HG03439 (cell line): ENCODE data around the gene PES1.
"Not testable (repeated sequence)": the region's sequence is repeated elsewhere in the genome, so short reads cannot be mapped to it uniquely, and the experiment has no call there.

ENCODE experiments used
- ATAC-seq: cut with Tn5 transposase; IDR thresholded peaks from one replicate; pipeline ENCODE4 v1.9.1; 2021; ENCODE audit warnings: mild to moderate bottlenecking, moderate library complexity; ENCODE audit not compliant: unreplicated experiment

PES1 gene

DNA sequence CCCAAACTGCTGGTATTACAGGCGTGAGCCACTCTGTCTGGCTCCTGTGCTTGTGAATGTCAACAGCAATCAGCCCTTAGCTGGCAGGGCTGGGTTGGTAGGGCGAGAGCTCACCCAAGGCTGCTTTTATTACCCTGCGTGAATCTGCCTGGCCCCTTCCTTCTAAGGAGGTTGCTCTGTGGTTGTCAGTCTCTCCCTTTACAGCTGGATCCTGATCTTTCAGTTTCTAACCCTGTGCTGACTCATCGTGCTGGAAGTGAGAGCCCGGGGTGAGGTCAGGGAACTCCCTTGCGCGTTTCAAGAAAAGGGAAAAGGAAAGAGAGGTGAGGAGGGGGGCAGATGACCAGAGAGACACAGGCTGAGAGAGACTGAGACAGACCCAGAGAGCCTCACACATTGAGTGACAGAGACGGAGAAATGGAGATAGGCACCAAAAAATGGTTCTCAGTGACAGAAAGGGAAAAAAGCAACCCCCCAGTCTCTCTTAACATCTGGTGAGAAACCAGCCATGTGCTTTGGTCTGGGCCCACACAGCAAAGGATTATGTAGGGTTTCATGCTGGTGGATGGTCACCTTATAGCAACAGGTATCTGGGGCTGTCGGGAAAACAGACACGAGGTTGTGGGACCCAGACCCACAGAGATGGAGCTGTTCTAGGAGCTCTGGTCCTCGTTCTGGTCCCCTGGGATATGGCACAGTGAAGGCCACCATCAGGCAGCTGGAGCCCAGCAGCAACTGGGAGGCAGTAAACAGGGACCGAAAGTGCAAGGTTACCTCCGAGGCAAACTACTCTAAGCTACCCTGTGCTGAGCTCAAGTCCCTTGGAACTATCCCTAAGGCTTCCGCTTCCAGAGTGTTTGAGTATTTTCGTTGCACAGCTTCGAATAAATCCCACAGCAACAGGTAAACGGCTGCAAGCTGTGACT is 17.8 kb upstream of the PES1 start:
- peak; percentile 40 for ATAC-seq

DNA sequence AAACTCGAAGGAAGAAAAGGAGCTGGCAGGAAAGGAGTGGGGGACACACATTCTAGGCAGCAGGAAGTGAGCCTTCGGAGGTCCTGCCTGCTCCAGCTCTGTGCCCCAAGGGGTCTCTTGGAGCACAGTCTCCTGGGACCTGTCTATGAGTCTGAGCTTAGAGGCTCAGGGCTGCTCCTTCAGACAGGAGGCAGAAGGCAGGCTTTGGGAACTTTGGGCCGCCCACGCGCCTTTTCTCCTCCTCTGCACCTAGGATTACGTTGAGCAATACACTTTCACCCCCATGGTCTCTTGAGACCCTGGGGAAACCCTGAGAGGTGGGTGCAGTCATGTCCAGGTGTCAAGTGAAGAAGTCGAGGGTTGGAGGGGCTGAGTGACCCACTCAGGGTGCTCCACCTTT is 16.2 kb upstream of the PES1 start:
- ATAC-seq: no peak

DNA sequence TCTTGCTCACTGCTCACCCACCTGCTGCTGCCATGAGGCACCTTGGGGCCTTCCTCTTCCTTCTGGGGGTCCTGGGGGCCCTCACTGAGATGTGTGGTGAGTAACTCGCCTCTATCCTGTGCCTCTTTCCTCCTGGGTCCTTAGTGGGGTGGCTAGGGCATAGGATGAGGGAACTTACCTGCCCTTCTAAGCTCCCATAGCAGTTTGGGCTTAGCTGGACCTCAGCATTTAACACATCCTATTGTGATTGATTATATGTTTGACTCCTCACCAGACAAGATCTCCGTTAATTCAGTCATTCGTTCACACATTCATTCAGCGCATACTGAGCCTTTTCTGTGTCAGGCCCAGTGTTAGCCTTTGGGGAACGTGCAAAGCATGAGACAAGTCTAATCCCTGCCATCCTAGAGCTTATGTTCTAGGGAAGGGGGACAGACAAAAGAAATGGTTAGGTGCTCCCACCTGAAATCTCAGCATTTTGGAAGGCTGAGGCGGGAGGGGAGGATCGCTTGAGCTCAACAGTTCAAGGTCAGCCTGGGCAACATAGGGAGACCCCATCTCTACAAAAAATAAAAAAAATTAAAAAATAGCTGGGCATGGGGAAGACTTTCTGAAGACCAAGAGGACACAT is 15.7 kb upstream of the PES1 start:
- no peak for ATAC-seq

DNA sequence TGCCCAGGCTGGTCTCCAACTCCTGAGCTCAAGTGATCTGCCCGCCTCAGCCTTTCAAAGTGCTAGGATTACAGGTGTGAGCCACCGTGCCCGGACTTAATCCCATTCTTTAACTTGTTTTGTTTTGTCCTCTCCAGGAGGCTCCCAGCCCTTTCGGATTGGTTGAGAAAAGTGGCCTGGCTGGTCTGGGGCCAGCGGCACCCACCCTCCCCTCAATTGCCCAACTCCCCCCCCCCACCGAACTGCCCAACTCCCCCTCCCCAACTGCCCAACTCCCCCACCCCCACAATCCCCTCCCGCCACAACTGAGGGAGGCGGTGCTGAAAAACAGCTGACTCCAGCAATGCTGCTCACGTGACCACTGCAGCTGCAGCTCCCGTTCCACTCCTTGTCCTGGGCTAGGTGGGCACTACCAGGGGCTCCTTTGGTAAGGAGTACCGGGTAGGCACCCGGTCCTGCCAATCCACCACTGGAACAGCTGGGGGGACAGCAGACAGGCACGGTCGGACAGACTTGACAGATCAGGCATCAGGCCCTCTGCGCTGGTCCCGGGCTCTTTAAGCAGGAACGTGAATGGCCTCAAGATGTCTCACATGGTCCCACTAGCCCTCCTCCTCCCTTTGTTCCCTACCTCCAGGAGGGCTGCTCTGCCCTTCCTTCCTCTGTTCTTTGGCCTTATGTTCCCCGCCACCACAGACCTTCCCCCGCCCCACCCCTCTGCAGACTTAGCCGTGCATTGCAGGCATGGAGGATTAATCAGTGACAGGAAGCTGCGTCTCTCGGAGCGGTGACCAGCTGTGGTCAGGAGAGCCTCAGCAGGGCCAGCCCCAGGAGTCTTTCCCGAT is 15.0 kb upstream of the PES1 start, which contains the start of gene TCN2:
Gene TCN2 (plus strand): TSS at position 720 of the 845 bp plus-strand sequence. CDS start 158 bp downstream, outside the sequence.
- ATAC-seq: no peak

DNA sequence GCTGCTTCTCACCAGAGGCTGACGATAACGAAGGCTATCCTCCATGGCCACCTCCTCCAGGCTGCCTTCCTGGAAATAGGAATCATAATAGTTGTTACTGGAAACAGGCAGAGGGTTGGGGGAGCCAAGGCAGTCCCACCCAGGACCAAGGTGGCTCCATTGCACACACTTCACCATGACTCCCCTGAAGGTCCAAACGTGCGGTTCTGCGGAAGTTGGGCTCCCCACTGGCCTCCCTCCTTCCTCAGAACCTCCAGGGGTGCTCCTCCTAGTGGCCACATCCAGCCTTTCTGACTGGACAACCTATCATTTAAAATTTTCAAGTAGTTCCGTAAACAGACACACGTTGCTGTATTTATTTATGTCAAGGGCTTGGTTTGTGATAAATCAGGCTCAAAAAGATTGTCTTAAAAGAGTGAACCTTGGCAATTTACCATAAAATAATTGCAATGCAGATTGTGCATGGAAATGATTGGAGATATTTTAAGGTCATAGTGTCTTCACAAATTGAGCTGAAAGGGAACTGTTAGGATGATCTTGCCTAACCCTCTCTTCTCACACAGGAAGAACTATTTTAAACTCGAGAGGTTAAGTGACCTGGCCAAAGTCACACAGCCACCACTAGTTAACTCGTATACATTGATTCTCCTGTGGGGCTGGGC is 13.9 kb upstream of the PES1 start:
- ATAC-seq: no peak

DNA sequence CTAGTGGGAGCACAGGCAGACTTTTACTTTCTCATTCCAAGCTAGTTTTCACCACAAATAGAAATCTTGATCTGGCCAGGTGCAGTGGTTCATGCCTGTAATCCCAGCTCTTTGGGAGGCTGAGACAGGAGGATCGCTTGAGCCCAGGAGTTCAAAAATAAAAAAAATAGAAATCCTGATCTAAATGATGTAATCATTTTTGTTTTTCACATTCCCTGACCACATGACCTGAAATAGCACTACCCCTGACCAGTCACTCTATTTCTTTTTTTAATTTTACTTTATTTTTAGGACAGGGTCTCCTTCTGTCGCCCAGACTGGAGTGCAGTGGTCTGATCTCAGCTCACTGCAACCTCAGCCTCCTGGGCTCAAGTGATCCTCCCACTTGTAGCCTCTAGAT is 13.0 kb upstream of the PES1 start:
- no peak for ATAC-seq

DNA sequence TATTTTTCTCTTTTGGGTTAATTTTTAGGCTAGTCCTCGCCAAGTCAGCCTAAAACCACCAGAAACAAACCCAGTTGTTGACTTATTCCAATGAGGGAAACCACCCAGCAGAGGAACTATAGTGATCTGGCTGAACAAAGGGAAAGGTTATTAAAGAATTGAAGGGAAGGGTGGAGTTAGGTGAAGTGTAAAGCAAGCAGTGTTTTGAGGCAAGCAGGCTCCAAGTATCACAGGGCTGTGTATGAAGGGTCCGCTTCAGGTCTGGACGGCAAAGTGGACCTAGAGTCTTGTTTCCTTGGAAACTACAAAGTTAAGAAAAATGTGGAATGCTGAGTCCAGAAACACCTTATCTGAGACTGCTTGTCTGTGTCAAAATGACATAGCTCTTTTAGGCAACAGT is 12.1 kb upstream of the PES1 start:
- no peak for ATAC-seq

DNA sequence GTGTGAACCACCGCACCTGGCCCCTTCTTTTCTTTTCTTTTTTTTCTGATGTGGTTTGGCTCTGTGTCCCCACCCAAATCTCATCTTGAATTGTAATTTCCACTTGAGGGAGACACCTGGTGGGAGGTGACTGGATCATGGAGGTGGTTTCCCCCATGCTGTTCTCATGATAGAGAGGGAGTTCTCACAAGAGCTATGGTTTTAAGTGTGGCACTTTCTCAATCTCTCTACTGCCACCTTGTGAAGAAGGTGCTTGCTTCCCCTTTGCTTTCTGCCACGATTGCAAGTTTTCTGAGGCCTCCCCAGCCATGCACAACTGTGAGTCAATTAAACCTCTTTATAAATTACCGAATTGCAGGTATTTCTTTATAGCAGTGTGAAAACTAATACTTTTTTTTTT is 10.3 kb upstream of the PES1 start:
- ATAC-seq: no peak

DNA sequence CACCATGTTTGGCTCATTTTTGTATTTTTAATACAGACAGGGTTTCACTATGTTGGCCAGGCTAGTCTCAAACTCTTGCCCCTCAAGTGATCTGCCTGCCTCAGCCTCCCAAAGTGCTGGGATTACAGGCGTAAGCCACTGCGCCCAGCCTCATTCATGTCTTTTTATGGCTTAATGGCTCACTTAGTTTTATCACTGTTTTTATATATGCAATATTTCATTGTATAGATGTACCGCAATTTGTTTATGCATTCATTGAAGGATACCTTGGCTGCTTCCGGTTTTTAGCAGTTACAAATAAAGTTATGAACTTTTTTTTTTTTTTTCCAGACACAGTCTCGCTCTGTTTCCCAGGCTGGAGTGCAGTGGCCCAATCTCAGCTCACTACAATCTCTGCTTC is 9.8 kb upstream of the PES1 start:
- ATAC-seq: no peak

DNA sequence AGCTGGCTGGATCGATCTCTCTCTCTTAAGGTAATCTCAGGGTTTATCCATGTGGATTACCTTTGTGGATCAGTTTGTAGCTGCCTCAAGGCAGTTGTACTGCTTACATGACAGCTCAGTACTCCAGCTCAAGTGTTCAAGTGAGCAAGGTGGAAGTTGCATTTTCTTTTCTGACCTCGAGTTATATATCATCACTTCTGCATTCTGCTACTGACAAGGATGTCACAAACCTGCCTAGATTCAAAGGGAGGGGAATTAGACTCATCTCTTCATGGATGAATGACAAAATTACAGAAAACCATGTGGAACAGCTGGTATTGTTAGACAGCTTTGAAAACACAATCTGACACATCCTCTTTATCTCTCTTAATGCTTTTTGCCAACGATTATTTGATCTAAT is 9.2 kb upstream of the PES1 start:
- no peak for ATAC-seq

DNA sequence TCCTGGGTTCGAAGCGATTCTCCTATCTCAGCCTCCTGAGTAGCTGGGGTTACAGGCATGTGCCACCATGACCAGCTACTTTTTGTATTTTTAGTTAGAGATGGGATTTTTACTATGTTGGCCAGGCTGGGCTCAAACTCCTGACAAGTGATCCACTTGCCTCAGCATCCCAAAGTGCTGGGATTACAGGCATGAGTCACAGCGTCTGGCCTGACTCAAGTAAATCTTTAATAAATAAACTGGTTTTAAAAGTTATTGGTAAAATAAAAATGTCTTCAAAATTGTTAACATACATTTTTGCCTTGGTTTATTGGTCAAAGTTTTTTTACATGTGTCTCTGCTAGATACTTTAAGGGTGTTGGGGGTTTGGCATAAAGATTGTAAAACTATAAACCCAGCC is 7.3 kb upstream of the PES1 start:
- ATAC-seq: no peak

DNA sequence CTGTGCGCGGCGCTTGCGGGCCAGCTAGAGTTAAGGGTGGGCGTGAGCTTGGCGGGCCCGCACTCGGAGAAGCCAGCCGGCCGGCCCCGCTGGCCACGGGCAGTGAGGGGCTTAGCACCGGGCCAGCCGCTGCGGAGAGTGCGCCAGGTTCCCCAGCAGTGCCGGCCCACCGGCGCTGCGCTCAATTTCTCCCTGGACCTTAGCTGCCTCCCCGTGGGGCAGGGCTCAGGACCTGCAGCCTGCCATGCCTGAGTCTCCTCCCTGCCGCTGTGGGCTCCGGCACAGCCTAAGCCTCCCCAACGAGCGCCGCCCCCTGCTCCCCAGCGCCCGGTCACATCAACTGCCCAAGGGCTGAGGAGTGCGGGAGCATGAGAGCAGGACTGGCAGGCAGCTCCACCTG is 5.2 kb upstream of the PES1 start:
- no peak for ATAC-seq

DNA sequence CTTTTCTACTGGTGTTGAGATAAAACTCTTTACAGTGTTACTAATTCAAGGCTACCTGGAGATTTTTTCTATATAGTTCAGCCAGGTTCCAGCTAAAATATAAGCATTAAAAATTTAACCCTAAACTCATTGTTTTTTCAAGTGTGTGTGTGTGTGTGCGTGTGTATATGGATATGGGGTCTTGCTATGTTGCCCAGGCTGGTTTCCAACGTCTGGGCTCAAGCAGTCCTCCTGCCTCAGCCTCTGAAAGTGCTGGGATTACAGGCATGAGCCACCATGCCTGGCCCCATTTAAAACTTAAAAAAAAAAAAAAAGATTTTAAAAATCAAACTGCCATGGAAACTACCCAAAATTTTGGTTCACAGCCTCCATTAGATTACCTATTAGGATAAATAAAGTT is 4.5 kb upstream of the PES1 start:
- no peak for ATAC-seq

DNA sequence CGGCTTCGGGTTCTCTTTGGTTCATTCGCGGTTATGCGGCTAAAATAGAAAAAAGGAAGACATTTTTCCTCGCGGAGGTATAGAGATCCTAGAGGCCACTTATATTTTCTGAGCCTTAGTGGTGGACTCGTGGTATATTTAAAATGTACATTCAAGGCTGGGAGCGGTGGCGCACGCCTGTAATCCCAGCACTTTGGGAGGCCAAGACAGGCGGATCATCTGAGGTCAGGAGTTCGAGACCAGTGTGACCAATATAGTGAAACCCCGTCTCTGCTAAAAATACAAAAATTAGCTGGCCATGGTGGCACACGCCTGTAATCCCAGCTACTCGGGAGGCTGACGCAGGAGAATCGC is 627 bp upstream of the PES1 start:
- not testable (repeated sequence) for ATAC-seq

DNA sequence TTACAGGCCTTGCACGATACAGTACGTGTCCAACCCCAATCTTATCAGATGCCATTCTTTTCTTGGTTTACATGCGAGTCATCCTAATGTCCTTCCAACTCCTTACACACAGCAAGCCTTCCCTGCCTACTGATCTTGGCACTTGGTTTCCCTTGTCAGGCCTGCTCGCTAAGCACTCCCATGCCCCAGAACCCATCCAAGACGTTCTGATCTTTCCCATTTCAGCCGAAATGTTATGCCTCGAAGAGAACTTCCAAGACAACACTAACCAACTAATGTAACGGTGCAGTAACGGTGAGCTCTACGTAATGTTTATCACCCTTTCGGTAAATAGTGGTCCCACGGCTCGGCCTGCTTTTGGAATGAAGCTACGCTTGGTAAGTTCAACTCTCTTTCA is 521 bp downstream of the PES1 start:
- no peak for ATAC-seq

DNA sequence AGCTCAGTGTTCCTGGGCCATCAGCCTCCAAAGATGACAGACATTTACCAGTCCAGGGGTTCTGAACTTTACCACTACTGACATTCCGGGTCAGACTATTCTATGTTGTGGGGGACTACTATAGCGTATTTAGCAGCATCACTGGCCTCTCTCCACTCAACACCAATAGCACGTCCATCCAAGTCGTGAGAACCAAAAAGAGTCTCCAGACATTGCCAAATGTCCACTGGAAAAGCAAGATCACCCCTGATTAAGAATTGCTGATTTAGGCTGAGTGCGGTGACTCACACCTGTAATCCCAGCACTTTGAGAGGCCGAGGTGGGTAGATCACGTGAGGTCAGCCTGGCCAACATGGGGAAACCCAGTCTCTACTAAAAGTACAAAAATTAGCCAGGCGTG is 5.3 kb downstream of the PES1 start:
- no peak for ATAC-seq

DNA sequence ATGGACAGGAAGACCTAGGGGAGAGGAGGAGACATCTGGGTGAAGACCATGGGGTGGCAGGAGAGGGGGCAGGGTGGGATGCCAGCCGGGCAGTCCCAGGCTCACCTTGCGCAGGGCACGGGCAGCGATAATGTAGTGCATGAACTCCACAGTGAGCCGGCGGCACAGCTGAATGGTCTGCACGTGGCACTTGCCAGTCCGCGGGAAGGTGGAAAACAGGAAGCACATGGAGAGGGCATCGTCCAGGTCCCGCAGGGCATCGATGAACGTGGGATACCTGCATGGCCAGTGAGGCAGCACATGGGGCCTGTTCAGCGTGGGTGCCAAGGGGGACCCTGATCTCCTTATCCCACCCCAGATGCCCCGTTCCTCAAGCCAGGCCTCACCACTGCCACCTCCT is 7.3 kb downstream of the PES1 start:
- ATAC-seq: no peak

DNA sequence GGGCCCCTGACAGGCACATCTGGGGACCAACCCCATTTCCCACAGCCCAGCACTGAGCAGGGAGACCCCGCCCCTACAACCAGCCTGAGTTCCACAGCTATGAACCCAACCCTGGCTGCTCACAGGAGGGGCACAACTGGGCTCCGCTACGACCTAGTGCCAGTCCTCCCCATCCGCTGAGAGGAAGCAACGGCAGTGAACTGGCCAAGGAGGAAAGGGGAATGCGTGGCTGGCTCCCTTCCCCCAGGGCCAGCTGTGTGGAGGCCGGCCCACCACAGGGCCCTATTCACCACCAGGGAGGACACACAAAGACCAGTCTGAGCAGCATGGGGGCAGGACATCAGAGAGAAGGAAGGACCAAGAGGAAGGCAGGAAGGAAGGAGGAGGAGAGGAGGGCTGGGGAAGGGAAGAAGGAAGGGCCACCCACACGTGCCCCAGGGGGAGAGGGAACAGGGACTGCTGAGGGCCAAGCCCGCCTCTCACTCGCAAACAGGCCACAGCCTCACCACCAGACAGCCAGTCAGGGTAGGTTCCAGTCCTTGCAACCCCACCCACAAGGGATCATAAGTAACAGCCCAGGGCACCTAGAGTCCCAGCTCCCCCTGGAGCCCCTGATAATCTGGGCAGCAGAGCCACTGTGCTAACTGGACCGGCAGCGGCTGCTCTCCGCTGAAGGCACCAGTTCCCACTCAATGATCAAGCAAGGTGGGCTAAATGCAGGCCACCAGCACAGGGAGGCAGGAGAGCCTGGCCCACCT is 8.7 kb downstream of the PES1 start:
- no peak for ATAC-seq

DNA sequence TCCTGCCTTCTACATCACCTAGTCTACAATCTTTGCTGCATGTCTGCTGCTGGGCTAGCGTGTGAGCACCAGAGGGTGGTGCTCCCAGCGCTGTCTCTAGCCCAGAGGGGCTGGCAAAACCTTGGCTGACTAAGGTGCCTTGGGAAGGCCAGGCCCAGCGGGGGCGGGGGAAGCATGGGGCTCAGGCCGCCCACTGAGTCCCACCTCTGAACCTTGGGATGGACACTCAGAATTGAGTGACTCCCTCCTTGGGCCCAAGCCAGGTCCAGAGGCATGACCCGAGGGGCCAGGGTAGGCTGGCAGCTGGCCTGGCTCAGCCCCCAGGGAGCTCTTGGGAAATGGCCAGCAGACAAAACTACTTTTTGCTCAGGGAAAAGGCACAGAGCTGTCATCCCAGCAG is 9.7 kb downstream of the PES1 start:
- ATAC-seq: no peak

DNA sequence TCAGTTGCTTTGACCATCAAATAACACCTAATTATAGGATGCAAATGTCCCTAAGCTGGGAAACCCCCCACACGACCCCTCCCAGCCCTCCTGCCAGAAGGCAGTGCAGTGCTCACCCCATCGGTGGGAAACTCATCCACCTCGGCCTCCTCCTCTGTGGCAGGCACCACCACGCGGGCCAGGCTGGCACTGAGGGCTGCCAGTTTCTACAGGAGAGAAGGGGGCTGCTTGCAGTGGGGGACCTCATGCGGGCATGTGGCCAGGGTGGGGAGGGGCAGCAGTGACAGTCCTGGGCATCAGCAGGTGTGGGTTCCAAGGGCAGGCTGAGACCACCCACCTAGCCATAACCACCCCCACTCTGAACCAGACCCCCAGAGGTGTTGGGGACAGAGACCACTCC is 10.8 kb downstream of the PES1 start:
- ATAC-seq: no peak
